HG03064 (cell line): ENCODE measurements around the gene AHDC1.

Experiments
- ATAC-seq: cut with Tn5 transposase; IDR thresholded peaks from one replicate; pipeline ENCODE4 v1.9.1; 2021; ENCODE audit warnings: low read depth; ENCODE audit not compliant: unreplicated experiment

The AHDC1 gene

GRCh38 chr1:27588256-27589232 lies 15.4 kb downstream of the AHDC1 start:
- ATAC-seq, result no peak

GRCh38 chr1:27585684-27586083 lies 18.3 kb downstream of the AHDC1 start:
- no peak for ATAC-seq

GRCh38 chr1:27584453-27584852 lies 19.5 kb downstream of the AHDC1 start:
- no peak for ATAC-seq

GRCh38 chr1:27583479-27583878 lies 20.5 kb downstream of the AHDC1 start:
- no peak for ATAC-seq

- no peak for ATAC-seq
Observed at GRCh38 chr1:27581823-27582243, 22.1 kb downstream of the AHDC1 start.

- ATAC-seq, result no peak
Observed at GRCh38 chr1:27577504-27578188, 26.3 kb downstream of the AHDC1 start.

- no peak for ATAC-seq
Observed at GRCh38 chr1:27576806-27577227, 27.1 kb downstream of the AHDC1 start.

- no peak for ATAC-seq
Observed at GRCh38 chr1:27575840-27576331, 28.1 kb downstream of the AHDC1 start.

- ATAC-seq, result no peak
Observed at GRCh38 chr1:27574871-27575831, 28.8 kb downstream of the AHDC1 start.

- ATAC-seq, result no peak
Observed at GRCh38 chr1:27574001-27574781, 29.8 kb downstream of the AHDC1 start.

- ATAC-seq, result no peak
Observed at GRCh38 chr1:27572679-27573426, 31.1 kb downstream of the AHDC1 start.

- ATAC-seq, result no peak
Observed at GRCh38 chr1:27572019-27572678, 31.8 kb downstream of the AHDC1 start.

- ATAC-seq, result no peak
Observed at GRCh38 chr1:27571439-27572018, 32.4 kb downstream of the AHDC1 start.

- ATAC-seq, result no peak
Observed at GRCh38 chr1:27570784-27571183, 33.2 kb downstream of the AHDC1 start.

- no peak for ATAC-seq
Observed at GRCh38 chr1:27570356-27570755, 33.6 kb downstream of the AHDC1 start.

- no peak for ATAC-seq
Observed at GRCh38 chr1:27569506-27570291, 34.2 kb downstream of the AHDC1 start.

GRCh38 chr1:27569088-27569460 lies 34.9 kb downstream of the AHDC1 start:
- ATAC-seq, result no peak
